PFSK-1 (cell line): ENCODE data around the gene SPTBN4.

Experiments used
- FOXP2 ChIP-seq: optimal IDR thresholded peaks from 2 replicates; pipeline ENCODE3; 2011; ENCODE audit warnings: borderline replicate concordance, control low read depth, inconsistent platforms; ENCODE audit not compliant: insufficient read depth; ENCODE audit errors: extremely low read length, extremely low read depth
- POLR2AphosphoS5 ChIP-seq: IDR thresholded peaks from 2 replicates; pipeline ENCODE4 v1.6.1; 2012; ENCODE audit warnings: low read depth, mild to moderate bottlenecking, control low read depth, low read length, moderate library complexity
- SIN3A ChIP-seq: IDR thresholded peaks from 2 replicates; pipeline ENCODE4 v1.6.1; 2012; ENCODE audit warnings: mild to moderate bottlenecking, low read length, moderate library complexity, borderline replicate concordance; ENCODE audit not compliant: insufficient read depth
- TAF1 ChIP-seq: IDR thresholded peaks from 2 replicates; pipeline ENCODE4 v1.6.1; 2012; ENCODE audit warnings: low read length, control low read depth, borderline replicate concordance; ENCODE audit not compliant: insufficient read depth
- TF ChIP-seq, protein P1 (sequence below), 2 experiments: IDR thresholded peaks; 2 replicates each; pipeline versions ENCODE4 v1.6.1 to v1.8.0; 2011 to 2012; ENCODE audit warnings: low read depth in 2 of 2, low read length in 2 of 2, control low read depth in 1 of 2, inconsistent platforms in 1 of 2, mild to moderate bottlenecking in 1 of 2, moderate library complexity in 1 of 2; ENCODE audit not compliant: insufficient read depth in 1 of 2

GRCh38 chr19:40431698-40432097 is 35.1 kb upstream of the SPTBN4 start:
- TF ChIP-seq, protein P1, sequence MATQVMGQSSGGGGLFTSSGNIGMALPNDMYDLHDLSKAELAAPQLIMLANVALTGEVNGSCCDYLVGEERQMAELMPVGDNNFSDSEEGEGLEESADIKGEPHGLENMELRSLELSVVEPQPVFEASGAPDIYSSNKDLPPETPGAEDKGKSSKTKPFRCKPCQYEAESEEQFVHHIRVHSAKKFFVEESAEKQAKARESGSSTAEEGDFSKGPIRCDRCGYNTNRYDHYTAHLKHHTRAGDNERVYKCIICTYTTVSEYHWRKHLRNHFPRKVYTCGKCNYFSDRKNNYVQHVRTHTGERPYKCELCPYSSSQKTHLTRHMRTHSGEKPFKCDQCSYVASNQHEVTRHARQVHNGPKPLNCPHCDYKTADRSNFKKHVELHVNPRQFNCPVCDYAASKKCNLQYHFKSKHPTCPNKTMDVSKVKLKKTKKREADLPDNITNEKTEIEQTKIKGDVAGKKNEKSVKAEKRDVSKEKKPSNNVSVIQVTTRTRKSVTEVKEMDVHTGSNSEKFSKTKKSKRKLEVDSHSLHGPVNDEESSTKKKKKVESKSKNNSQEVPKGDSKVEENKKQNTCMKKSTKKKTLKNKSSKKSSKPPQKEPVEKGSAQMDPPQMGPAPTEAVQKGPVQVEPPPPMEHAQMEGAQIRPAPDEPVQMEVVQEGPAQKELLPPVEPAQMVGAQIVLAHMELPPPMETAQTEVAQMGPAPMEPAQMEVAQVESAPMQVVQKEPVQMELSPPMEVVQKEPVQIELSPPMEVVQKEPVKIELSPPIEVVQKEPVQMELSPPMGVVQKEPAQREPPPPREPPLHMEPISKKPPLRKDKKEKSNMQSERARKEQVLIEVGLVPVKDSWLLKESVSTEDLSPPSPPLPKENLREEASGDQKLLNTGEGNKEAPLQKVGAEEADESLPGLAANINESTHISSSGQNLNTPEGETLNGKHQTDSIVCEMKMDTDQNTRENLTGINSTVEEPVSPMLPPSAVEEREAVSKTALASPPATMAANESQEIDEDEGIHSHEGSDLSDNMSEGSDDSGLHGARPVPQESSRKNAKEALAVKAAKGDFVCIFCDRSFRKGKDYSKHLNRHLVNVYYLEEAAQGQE (IDR thresholded peaks at IDR 0.05; ENCODE audit: insufficient read depth in 1 of 2, low read depth in 2 of 2, low read length in 2 of 2), result no peak
- TF ChIP-seq TAF1 (no peak), POLR2AphosphoS5 (no peak), SIN3A (no peak), FOXP2 (no peak)
